Panc1 (cell line): ENCODE results near the gene CLPTM1L.

Source experiments
- CTCF ChIP-seq: fragments of 450-650 bp; IDR thresholded peaks from 2 replicates; pipeline ENCODE4 v1.5.1; 2017; ENCODE audit warnings: mild to moderate bottlenecking
- POLR2AphosphoS5 ChIP-seq: IDR thresholded peaks from 2 replicates; pipeline ENCODE4 v1.6.1; 2012; ENCODE audit warnings: mild to moderate bottlenecking, low read depth, low read length, moderate library complexity
- REST ChIP-seq, 2 experiments: IDR thresholded peaks; 2 replicates each; pipeline ENCODE4 v1.6.1; 2011 to 2012; ENCODE audit warnings: low read depth in 2 of 2, control low read depth in 1 of 2, low read length in 1 of 2, mild to moderate bottlenecking in 1 of 2, moderate library complexity in 1 of 2; ENCODE audit not compliant: insufficient read depth in 1 of 2
- SIN3A ChIP-seq: IDR thresholded peaks from 2 replicates; pipeline ENCODE4 v1.6.1; 2012; ENCODE audit warnings: low read depth, mild to moderate bottlenecking, low read length, moderate library complexity, borderline replicate concordance; ENCODE audit not compliant: insufficient read depth
- TCF7L2 ChIP-seq: IDR thresholded peaks from 2 replicates; pipeline ENCODE4 v1.6.1; 2011; ENCODE audit warnings: mild to moderate bottlenecking, low read depth, low read length, inconsistent platforms

- TF ChIP-seq CTCF (no peak), POLR2AphosphoS5 (no peak), TCF7L2 (no peak), REST (IDR thresholded peaks at IDR 0.05; ENCODE audit: insufficient read depth in 1 of 2, low read depth in 2 of 2, low read length in 1 of 2) (no peak), SIN3A (no peak)
Observed at GRCh38 chr5:1268666-1269065, 76.2 kb downstream of the CLPTM1L start.
